ENCODE measurements around the gene PBX3.

PBX3 gene

DNA sequence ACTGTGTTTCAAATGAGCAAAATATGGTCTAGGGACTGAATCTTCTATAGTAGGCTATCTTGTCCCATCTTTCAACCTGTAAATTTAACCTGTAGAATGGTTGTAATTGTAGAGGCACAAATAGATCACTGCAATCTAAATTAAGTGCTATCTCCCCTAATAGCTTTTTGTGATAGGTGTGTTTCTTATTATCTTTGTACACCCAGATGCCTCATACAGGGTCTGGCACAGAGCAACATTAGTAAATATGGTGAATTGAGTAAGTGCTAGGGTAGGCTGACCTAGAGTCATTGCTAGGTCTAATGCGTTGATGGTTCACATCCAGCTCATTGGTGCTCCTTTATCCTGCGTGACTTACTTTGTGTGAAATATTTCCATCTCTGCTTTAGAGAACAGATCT, 100.6 kb downstream of the PBX3 start:
- H3K4me1 ChIP-seq = peaks cover 15% of the 10 kb centered on the region
- H3K9me3 ChIP-seq (ENCODE audit: control insufficient read depth, low read length) = no peaks in the 10 kb centered on the region
- H3K4me3 ChIP-seq (ENCODE audit: low read depth, low read length) = no peak overlapping the region
- peaks cover 12% of the 10 kb centered on the region for H3K79me2 ChIP-seq
- no peaks in the 10 kb centered on the region for H3K36me3 ChIP-seq (ENCODE audit: control insufficient read depth, insufficient read depth, low read length)
- TF ChIP-seq, protein P1, sequence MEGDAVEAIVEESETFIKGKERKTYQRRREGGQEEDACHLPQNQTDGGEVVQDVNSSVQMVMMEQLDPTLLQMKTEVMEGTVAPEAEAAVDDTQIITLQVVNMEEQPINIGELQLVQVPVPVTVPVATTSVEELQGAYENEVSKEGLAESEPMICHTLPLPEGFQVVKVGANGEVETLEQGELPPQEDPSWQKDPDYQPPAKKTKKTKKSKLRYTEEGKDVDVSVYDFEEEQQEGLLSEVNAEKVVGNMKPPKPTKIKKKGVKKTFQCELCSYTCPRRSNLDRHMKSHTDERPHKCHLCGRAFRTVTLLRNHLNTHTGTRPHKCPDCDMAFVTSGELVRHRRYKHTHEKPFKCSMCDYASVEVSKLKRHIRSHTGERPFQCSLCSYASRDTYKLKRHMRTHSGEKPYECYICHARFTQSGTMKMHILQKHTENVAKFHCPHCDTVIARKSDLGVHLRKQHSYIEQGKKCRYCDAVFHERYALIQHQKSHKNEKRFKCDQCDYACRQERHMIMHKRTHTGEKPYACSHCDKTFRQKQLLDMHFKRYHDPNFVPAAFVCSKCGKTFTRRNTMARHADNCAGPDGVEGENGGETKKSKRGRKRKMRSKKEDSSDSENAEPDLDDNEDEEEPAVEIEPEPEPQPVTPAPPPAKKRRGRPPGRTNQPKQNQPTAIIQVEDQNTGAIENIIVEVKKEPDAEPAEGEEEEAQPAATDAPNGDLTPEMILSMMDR (IDR thresholded peaks at IDR 0.05) = no peak
- H3K27ac ChIP-seq = no peak overlapping the region
- H3K27me3 ChIP-seq (ENCODE audit: control insufficient read depth, insufficient read depth, low read length) = no peaks in the 10 kb centered on the region
- H3K4me2 ChIP-seq (ENCODE audit: low read length) = no peak overlapping the region
- H3K9ac ChIP-seq = no peak overlapping the region
- no peak overlapping the region for H2AFZ ChIP-seq

DNA sequence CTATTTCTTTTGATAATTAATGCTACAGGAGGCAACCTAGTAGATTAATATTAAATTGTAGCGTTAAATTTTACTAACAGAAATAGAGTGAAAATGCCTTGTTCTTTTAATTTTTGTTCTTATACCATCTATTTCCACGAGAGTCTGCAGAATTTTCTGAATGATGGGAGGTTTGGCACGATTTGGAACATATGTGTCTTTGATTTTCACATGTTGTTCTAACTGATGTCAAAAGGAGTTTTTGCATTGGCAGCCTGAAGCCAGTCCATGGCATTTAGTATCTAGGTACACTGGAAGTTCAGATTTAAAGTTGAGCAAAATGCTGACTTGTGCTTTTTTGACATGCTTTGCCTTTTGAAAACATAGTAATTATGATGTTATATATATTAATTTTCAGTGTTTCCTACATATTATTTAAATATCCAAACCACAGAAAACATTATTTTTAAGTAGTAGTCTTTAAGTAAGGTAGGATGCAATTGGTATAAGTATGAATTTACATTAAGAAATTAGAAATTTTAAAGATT, 103.0 kb downstream of the PBX3 start:
- H3K9ac ChIP-seq = no peak overlapping the region
- no peaks in the 10 kb centered on the region for H3K36me3 ChIP-seq (ENCODE audit: control insufficient read depth, insufficient read depth, low read length)
- TF ChIP-seq, protein P1 (IDR thresholded peaks at IDR 0.05) = no peak
- H3K4me1 ChIP-seq = peaks cover 15% of the 10 kb centered on the region
- H3K79me2 ChIP-seq = peaks cover 15% of the 10 kb centered on the region
- H3K4me2 ChIP-seq (ENCODE audit: low read length) = no peak overlapping the region
- no peak overlapping the region for H2AFZ ChIP-seq
- H3K27me3 ChIP-seq (ENCODE audit: control insufficient read depth, insufficient read depth, low read length) = no peaks in the 10 kb centered on the region
- no peak overlapping the region for H3K4me3 ChIP-seq (ENCODE audit: low read depth, low read length)
- no peak overlapping the region for H3K27ac ChIP-seq
- no peaks in the 10 kb centered on the region for H3K9me3 ChIP-seq (ENCODE audit: control insufficient read depth, low read length)

DNA sequence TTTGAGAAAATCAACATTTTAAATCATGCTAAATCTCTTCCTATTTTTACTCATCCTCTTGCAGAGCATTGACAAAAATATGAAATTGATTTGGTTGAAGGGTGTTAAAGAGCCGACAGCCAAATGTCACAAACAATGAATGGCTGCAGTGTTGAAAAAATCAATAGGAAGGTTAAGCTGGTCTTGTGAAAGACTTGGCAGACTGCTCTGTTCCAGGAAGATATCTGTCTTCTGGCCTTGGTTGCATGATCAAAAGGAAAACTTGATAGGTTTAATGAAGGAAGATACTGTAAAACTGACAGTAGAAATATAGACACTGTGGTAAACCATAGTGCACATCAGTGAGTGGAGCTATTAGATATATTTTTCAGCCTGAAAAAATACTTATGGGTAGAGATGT, 103.6 kb downstream of the PBX3 start:
- H3K27me3 ChIP-seq (ENCODE audit: control insufficient read depth, insufficient read depth, low read length) = no peaks in the 10 kb centered on the region
- no peak overlapping the region for H3K9ac ChIP-seq
- peaks cover 15% of the 10 kb centered on the region for H3K79me2 ChIP-seq
- H3K9me3 ChIP-seq (ENCODE audit: control insufficient read depth, low read length) = no peaks in the 10 kb centered on the region
- TF ChIP-seq, protein P1 (IDR thresholded peaks at IDR 0.05) = no peak
- H3K36me3 ChIP-seq (ENCODE audit: control insufficient read depth, insufficient read depth, low read length) = no peaks in the 10 kb centered on the region
- H3K27ac ChIP-seq = peak overlapping the region; percentile 35
- peak overlapping the region; percentile 39 for H3K4me2 ChIP-seq (ENCODE audit: low read length)
- H2AFZ ChIP-seq = no peak overlapping the region
- H3K4me1 ChIP-seq = peaks cover 15% of the 10 kb centered on the region
- H3K4me3 ChIP-seq (ENCODE audit: low read depth, low read length) = no peak overlapping the region

DNA sequence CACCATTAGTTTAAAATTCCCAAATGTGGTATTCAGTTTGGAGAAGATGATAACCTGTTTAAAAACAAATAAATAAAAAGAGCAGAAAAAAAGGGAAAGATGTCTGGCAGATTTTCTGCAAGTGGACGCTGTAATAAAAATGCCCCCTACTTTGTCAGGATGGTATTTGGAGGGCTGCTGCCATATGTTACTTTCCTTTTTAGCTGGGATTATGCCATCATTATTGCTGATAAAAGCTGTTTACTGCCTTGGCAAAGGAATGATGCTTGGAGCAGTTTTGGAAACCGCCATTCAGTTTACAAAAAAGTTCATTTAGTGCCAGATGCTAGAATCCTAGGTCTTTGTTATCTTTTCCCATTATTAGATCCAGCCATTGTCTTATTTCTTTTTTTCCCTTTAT, 104.8 kb downstream of the PBX3 start:
- Histone ChIP-seq H3K27me3 (ENCODE audit: control insufficient read depth, insufficient read depth, low read length) (no peaks in the 10 kb centered on the region), H3K4me2 (ENCODE audit: low read length) (no peak overlapping the region), H2AFZ (no peak overlapping the region)

DNA sequence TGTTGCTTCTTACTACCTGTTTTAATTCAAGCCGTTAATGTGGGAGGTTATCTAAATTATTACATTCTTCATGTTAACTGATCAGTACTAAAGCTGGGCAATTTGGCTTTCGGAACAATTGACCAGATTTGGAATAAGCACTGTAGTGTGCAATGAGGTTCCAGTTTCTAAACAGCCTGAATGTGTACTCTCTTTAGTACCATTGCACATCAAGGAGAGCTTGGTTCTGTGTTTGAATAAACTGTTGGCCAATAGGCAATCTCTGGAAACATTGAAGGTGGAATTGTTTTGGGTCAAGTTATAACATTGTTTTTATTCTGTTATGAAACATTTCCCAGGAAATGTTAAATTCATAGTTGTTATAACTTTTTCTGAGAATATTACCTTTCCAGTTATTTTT, 105.2 kb downstream of the PBX3 start:
- Histone ChIP-seq H3K4me2 (ENCODE audit: low read length) (no peak overlapping the region), H3K4me3 (ENCODE audit: low read depth, low read length) (no peak overlapping the region), H3K27me3 (ENCODE audit: control insufficient read depth, insufficient read depth, low read length) (no peaks in the 10 kb centered on the region), H3K79me2 (peaks cover 15% of the 10 kb centered on the region), H3K36me3 (ENCODE audit: control insufficient read depth, insufficient read depth, low read length) (no peaks in the 10 kb centered on the region), H3K27ac (peak overlapping the region; percentile 83), H3K4me1 (peaks cover 15% of the 10 kb centered on the region), H3K9ac (no peak overlapping the region), H2AFZ (no peak overlapping the region), H3K9me3 (ENCODE audit: control insufficient read depth, low read length) (no peaks in the 10 kb centered on the region)
- TF ChIP-seq, protein P1 (IDR thresholded peaks at IDR 0.05) = no peak

More for the DNA sequence above, 104.8 kb downstream of the PBX3 start:
- TF ChIP-seq, protein P1 (IDR thresholded peaks at IDR 0.05) = no peak
- Histone ChIP-seq H3K79me2 (peaks cover 15% of the 10 kb centered on the region), H3K9ac (no peak overlapping the region), H3K4me1 (peaks cover 15% of the 10 kb centered on the region), H3K27ac (peak overlapping the region; percentile 83), H3K4me3 (ENCODE audit: low read depth, low read length) (no peak overlapping the region), H3K9me3 (ENCODE audit: control insufficient read depth, low read length) (no peaks in the 10 kb centered on the region), H3K36me3 (ENCODE audit: control insufficient read depth, insufficient read depth, low read length) (no peaks in the 10 kb centered on the region)

All from parathyroid adenoma (tissue), 2 donors.